ENCODE data around the gene SIX3.

- TF ChIP-seq CTCF (IDR thresholded peaks at IDR 0.05) = no peak
- no peak for TF ChIP-seq POLR2AphosphoS5 (IDR thresholded peaks at IDR 0.05; ENCODE audit: low read depth, low read length)
- TF ChIP-seq MAX (IDR thresholded peaks at IDR 0.05; ENCODE audit: low read depth) = no peak
Measured at GRCh38 chr2:44949329-44950151, 8.0 kb downstream of the SIX3 start.
